ENCODE data around the gene FXYD3.

FXYD3 gene

GRCh38 chr19:35106291-35106583 lies 9.4 kb upstream of the FXYD3 start:
- no peak for DNase-seq (ENCODE audit: low spot score)

GRCh38 chr19:35106898-35107541 lies 8.6 kb upstream of the FXYD3 start:
- no peak for DNase-seq (ENCODE audit: low spot score)

- no peak for DNase-seq (ENCODE audit: low spot score)
Measured at GRCh38 chr19:35107545-35107944, 8.1 kb upstream of the FXYD3 start.

- no peak for DNase-seq (ENCODE audit: low spot score)
Measured at GRCh38 chr19:35108730-35109129, 6.9 kb upstream of the FXYD3 start.

GRCh38 chr19:35109395-35110112 lies 6.1 kb upstream of the FXYD3 start:
- no peak for DNase-seq (ENCODE audit: low spot score)

GRCh38 chr19:35110974-35111373 lies 4.6 kb upstream of the FXYD3 start:
- DNase-seq (ENCODE audit: low spot score) = no peak

- no peak for DNase-seq (ENCODE audit: low spot score)
Measured at GRCh38 chr19:35112995-35113688, 2.5 kb upstream of the FXYD3 start.

- peak; percentile 80 for DNase-seq (ENCODE audit: low spot score)
Measured at GRCh38 chr19:35114353-35115176, 1.1 kb upstream of the FXYD3 start.

GRCh38 chr19:35116072-35116801 lies 614 bp downstream of the FXYD3 start:
- no peak for DNase-seq (ENCODE audit: low spot score)

- no peak for DNase-seq (ENCODE audit: low spot score)
Measured at GRCh38 chr19:35117116-35117515, 1.5 kb downstream of the FXYD3 start.

- DNase-seq (ENCODE audit: low spot score) = no peak
Measured at GRCh38 chr19:35117799-35118198, 2.2 kb downstream of the FXYD3 start.

- DNase-seq (ENCODE audit: low spot score) = no peak
Measured at GRCh38 chr19:35118268-35119020, 2.8 kb downstream of the FXYD3 start.

GRCh38 chr19:35119091-35119490 lies 3.5 kb downstream of the FXYD3 start:
- DNase-seq (ENCODE audit: low spot score) = no peak

GRCh38 chr19:35119578-35120155 lies 4.0 kb downstream of the FXYD3 start:
- no peak for DNase-seq (ENCODE audit: low spot score)

GRCh38 chr19:35120492-35120891 lies 4.9 kb downstream of the FXYD3 start:
- peak; percentile 61 for DNase-seq (ENCODE audit: low spot score)

- DNase-seq (ENCODE audit: low spot score) = no peak
Measured at GRCh38 chr19:35120898-35121297, 5.3 kb downstream of the FXYD3 start.

GRCh38 chr19:35122687-35123551 lies 7.3 kb downstream of the FXYD3 start:
- DNase-seq (ENCODE audit: low spot score) = no peak

GRCh38 chr19:35123573-35123972 lies 8.0 kb downstream of the FXYD3 start:
- peak; percentile 66 for DNase-seq (ENCODE audit: low spot score)
